NCI-H2227 (cell line): ENCODE measurements around the gene CTDNEP1.

Experiments
- DNase-seq: peaks from one replicate; lab custom pipeline; 2025; ENCODE audit not compliant: unreplicated experiment; lab: John Stamatoyannopoulos, UW

CTDNEP1 gene

GRCh38 chr17:7251661-7252175 lies at the start of gene CTDNEP1:
CTDNEP1 (minus strand) TSS chr17:7251734; CDS start chr17:7251296, 438 bp downstream.
- DNase-seq: peak; percentile 96

GRCh38 chr17:7296189-7296861 lies 44.8 kb upstream of the CTDNEP1 start:
- peak; percentile 87 for DNase-seq

- DNase-seq: no peak
Observed at GRCh38 chr17:7295230-7296180, 44.0 kb upstream of the CTDNEP1 start.

- DNase-seq: peak; percentile 94
Observed at GRCh38 chr17:7294614-7295153, 43.1 kb upstream of the CTDNEP1 start, which contains the start of gene YBX2. YBX2 (minus strand) TSS chr17:7294639; CDS start chr17:7294500, 139 bp downstream.

GRCh38 chr17:7293816-7294613 lies 42.5 kb upstream of the CTDNEP1 start:
- peak; percentile 48 for DNase-seq

GRCh38 chr17:7293159-7293558 lies 41.6 kb upstream of the CTDNEP1 start:
- DNase-seq: no peak

GRCh38 chr17:7292729-7293128 lies 41.2 kb upstream of the CTDNEP1 start:
- no peak for DNase-seq

GRCh38 chr17:7292194-7292593 lies 40.7 kb upstream of the CTDNEP1 start:
- no peak for DNase-seq

GRCh38 chr17:7290685-7291084 lies 39.2 kb upstream of the CTDNEP1 start:
- DNase-seq: no peak

- no peak for DNase-seq
Observed at GRCh38 chr17:7290166-7290565, 38.6 kb upstream of the CTDNEP1 start.

GRCh38 chr17:7289256-7290032 lies 37.9 kb upstream of the CTDNEP1 start:
- DNase-seq: no peak

- no peak for DNase-seq
Observed at GRCh38 chr17:7285679-7286078, 34.1 kb upstream of the CTDNEP1 start.

- DNase-seq: no peak
Observed at GRCh38 chr17:7284911-7285310, 33.4 kb upstream of the CTDNEP1 start.

GRCh38 chr17:7283471-7284216 lies 32.1 kb upstream of the CTDNEP1 start:
- no peak for DNase-seq

GRCh38 chr17:7282752-7283321 lies 31.3 kb upstream of the CTDNEP1 start:
- DNase-seq: no peak

GRCh38 chr17:7281953-7282751 lies 30.6 kb upstream of the CTDNEP1 start:
- no peak for DNase-seq

GRCh38 chr17:7281074-7281952 lies 29.8 kb upstream of the CTDNEP1 start, which contains the start of gene SLC2A4:
SLC2A4 (plus strand) TSS chr17:7281718; CDS start chr17:7281935, 217 bp downstream.
- peak; percentile 96 for DNase-seq
